ENCODE measurements around the gene HSF2BP.
"Not testable (repeated sequence)": the region's sequence is repeated elsewhere in the genome, so short reads cannot be mapped to it uniquely, and the experiment has no call there.

Gene HSF2BP

GRCh38 chr21:43687566-43688399 lies 28.5 kb upstream of the HSF2BP start:
- DNase-seq: no peak

- DNase-seq: no peak
These were observed 27.7 kb upstream of the HSF2BP start for GRCh38 chr21:43686811-43687565.

DNA sequence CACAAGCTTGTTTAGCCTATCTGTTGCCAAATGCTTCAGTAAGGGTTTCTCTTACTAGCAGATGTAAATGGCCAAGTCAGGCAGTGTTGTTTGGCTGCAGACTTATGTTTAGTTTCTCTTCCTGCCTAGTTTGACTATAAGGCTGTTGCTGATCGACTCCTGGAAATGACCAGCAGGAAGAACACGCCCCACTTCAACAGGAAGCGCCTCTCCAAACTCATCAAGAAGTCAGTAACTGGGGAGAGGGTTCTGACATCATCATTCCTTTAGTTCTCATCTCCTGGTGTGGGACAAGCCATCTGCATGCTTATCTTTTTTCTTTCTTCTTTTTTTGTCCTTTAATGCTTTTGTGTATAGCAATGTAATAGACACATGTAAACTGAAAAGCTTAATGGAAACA lies 25.1 kb upstream of the HSF2BP start:
- DNase-seq: no peak

- DNase-seq: no peak
These were observed 22.4 kb upstream of the HSF2BP start for GRCh38 chr21:43681650-43682049.

DNA sequence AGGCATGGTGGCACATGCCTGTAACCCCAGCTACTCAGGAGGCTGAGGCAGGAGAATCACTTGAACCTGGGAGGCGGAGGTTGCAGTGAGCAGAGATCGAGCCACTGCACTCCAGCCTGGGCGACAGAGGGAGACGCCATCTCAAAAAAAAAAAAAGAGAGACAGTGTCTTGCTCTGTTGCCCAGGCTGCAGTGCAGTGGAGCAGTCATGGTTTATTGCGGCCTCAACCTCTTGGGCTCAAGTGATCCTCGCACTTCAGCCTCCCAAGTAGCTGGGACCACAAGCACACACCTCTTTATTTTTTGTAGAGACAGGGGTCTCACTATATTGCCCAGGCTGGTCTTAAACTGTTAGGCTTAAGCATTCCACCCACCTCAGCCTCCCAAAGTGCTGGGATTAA lies 21.1 kb upstream of the HSF2BP start:
- not testable (repeated sequence) for DNase-seq

- DNase-seq: no peak
These were observed 20.7 kb upstream of the HSF2BP start for GRCh38 chr21:43679951-43680350.

DNA sequence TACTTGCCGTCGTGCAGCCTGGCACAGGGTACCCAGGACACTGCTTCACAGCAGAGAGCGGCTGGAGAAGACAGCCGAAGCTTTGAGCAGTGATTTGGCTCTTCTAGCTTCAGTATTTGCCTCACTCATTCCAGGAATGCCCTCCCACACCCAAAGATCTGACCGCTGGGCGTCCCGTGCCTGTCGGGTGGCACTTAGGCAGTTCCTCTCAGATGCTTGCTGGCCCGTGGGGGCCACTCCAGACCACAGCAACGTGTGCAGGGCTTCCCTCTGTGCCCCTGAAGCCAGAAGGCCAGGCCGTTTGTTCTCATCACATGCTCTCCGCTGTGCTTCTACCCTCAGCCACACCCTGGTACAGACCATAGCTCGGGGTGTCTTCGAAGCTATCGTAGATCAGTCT lies 17.1 kb upstream of the HSF2BP start:
- DNase-seq: no peak

- DNase-seq: no peak
These were observed 16.6 kb upstream of the HSF2BP start for GRCh38 chr21:43675871-43676270.

GRCh38 chr21:43669828-43670605 lies 10.7 kb upstream of the HSF2BP start:
- no peak for DNase-seq

GRCh38 chr21:43667191-43667904 lies 8.1 kb upstream of the HSF2BP start:
- no peak for DNase-seq

DNA sequence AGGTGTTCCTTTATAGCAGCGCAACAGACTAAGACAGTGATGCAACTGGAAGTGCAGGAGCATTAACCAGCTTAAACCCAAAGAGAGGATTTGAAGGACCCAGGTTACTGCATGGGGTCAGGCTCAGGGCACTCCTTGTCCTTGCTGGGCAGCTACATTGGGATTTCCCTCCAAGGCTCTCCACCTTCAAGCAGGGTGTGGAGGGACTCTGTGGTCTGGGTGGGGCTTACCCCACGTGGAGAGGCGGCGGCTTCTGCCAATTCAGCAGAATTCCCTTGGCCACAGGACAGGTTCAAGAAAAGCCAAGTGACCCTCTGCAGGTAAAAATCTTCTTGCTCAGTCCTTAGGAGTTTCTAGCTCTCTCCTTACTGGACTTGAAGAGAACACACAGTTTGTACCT lies 6.6 kb upstream of the HSF2BP start:
- no peak for DNase-seq

- no peak for DNase-seq
These were observed 5.1 kb upstream of the HSF2BP start for GRCh38 chr21:43664358-43664757.

- DNase-seq: no peak
These were observed 3.7 kb upstream of the HSF2BP start for GRCh38 chr21:43663033-43663432.

DNA sequence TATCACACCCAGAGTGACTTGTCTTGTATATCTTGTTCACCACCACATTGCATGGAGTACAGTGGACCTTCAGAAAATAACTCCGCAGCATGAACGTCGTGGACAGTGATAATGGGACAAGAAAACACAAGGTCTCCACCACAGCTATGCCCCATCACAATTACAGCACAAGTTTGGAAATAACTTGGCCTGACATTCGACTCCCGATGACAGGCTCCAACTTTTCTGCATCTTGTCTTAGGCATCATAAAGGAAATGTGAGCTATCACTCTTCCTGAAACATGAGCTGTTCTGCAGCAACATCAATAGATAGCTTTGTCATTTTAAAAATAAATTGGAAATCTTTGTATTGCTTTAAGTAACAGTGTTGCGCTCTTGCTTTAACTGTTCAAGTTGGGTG lies 3.0 kb upstream of the HSF2BP start:
- no peak for DNase-seq

- no peak for DNase-seq
These were observed 536 bp downstream of the HSF2BP start for GRCh38 chr21:43658769-43659135.

GRCh38 chr21:43658088-43658741 lies 1.1 kb downstream of the HSF2BP start:
- no peak for DNase-seq

GRCh38 chr21:43657355-43658087 lies 1.8 kb downstream of the HSF2BP start:
- no peak for DNase-seq

DNA sequence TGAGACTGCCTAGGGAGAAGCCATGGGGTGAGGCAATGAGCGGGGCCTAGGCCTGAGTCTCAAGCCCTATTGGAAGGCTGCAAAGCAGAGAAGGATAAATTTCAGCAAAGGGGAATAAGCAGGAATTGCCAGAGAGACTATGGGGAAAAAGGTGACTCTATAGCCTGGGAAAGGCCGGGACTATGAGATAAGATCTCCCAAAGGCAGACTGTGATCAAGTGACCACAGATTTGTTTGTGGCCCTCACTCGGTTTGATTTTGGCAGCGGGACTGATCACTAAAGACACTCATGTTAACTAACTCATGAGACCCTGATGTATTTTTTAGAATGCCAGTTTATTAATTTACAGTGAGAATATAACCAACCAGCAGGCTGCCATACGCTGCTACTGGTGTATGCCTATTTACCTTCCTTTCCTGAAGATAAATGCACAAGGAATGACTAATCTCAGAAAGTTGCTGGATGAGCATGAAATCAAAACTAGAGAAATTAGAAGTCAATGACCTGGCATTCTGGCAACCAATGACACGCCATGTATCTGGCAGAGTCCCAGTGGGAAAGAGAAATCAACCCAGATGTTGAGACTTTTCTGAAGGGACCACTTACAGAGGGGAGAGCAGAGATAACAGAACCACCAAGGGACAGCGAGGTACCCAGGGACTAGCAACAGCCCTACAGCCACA lies 4.3 kb downstream of the HSF2BP start:
- no peak for DNase-seq

- no peak for DNase-seq
These were observed 5.7 kb downstream of the HSF2BP start for GRCh38 chr21:43653626-43654025.

DNA sequence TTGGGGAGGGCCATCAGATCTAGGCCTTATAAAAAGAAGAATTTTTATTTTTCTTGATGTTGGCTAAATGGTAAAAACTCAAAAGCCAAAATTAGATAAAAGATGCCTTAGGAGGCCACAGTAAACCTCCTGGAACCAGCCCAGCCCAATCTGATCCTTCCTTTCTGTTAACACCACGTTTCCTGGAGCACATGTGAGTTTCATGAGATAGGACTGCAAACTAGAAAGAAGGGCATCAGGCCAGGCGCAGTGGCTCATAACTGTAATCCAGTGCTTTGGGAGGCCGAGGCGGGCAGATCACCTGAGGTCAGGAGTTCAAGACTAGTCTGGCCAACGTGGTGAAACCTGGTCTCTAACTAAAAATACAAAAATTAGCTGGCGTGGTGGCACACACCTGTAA lies 6.7 kb downstream of the HSF2BP start:
- DNase-seq: no peak

DNA sequence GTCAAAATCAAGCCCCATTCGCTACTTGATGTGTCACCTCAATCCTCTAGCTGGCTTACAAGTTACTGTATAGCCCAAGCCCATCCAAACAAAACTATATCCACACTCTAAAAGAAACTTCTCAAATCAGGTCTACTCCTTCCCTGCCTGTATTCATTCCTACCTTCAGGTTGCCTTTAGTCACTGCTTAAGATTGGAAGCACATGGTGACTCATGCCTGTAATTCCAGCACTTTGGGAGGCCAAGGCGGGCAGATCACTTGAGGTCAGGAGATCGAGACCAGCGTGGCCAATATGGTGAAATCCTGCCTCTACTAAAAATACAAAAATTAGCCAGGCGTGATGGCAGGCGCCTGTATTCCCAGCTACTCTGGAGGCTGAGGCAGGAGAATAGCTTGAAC lies 7.4 kb downstream of the HSF2BP start:
- DNase-seq: not testable (repeated sequence)

Data from hippocampal formation (tissue), 2 donors.